ENCODE data around the gene NEDD4L.
"Not testable (repeated sequence)": the region's sequence is repeated elsewhere in the genome, so short reads cannot be mapped to it uniquely, and the experiment has no call there.

The NEDD4L gene

GRCh38 chr18:58412844-58413666, 369.0 kb downstream of the NEDD4L start:
- DNase-seq (ENCODE audit: extremely low spot score, insufficient read length, low read depth) = no peak
- FAIRE-seq = no peak

GRCh38 chr18:58413667-58414628, 369.9 kb downstream of the NEDD4L start:
- no peak for FAIRE-seq
- no peak for DNase-seq (ENCODE audit: extremely low spot score, insufficient read length, low read depth)

GRCh38 chr18:58416014-58416703, 372.1 kb downstream of the NEDD4L start:
- FAIRE-seq (no peak), DNase-seq (ENCODE audit: extremely low spot score, insufficient read length, low read depth) (no peak)

- no peak for FAIRE-seq
- no peak for DNase-seq (ENCODE audit: extremely low spot score, insufficient read length, low read depth)
Measured at GRCh38 chr18:58416704-58417683, 373.0 kb downstream of the NEDD4L start.

- FAIRE-seq (no peak), DNase-seq (ENCODE audit: extremely low spot score, insufficient read length, low read depth) (no peak)
Measured at GRCh38 chr18:58417752-58418151, 373.7 kb downstream of the NEDD4L start.

- no peak for DNase-seq (ENCODE audit: extremely low spot score, insufficient read length, low read depth)
- FAIRE-seq = no peak
Measured at GRCh38 chr18:58418361-58418760, 374.3 kb downstream of the NEDD4L start.

- FAIRE-seq (no peak), DNase-seq (ENCODE audit: extremely low spot score, insufficient read length, low read depth) (no peak)
Measured at GRCh38 chr18:58419587-58420199, 375.7 kb downstream of the NEDD4L start.

GRCh38 chr18:58426611-58427010, 382.6 kb downstream of the NEDD4L start:
- FAIRE-seq (no peak), DNase-seq (ENCODE audit: extremely low spot score, insufficient read length, low read depth) (no peak)

- DNase-seq (ENCODE audit: extremely low spot score, insufficient read length, low read depth) (no peak), FAIRE-seq (no peak)
Measured at GRCh38 chr18:58427321-58427720, 383.3 kb downstream of the NEDD4L start.

GRCh38 chr18:58429442-58429841, 385.4 kb downstream of the NEDD4L start:
- FAIRE-seq = no peak
- DNase-seq (ENCODE audit: extremely low spot score, insufficient read length, low read depth) = no peak

- no peak for DNase-seq (ENCODE audit: extremely low spot score, insufficient read length, low read depth)
- FAIRE-seq = no peak
Measured at GRCh38 chr18:58431215-58431614, 387.2 kb downstream of the NEDD4L start.

GRCh38 chr18:58432050-58432727, 388.2 kb downstream of the NEDD4L start:
- no peak for DNase-seq (ENCODE audit: extremely low spot score, insufficient read length, low read depth)
- no peak for FAIRE-seq

GRCh38 chr18:58435221-58436005, 391.4 kb downstream of the NEDD4L start:
- DNase-seq (ENCODE audit: extremely low spot score, insufficient read length, low read depth) = not testable (repeated sequence)

GRCh38 chr18:58438161-58438957, 394.3 kb downstream of the NEDD4L start:
- DNase-seq (ENCODE audit: extremely low spot score, insufficient read length, low read depth) = no peak
- FAIRE-seq = no peak

More at GRCh38 chr18:58435221-58436005, 391.4 kb downstream of the NEDD4L start:
- not testable (repeated sequence) for FAIRE-seq

- peak; percentile 65 for FAIRE-seq
Measured at GRCh38 chr18:58438958-58439300, 394.9 kb downstream of the NEDD4L start.

GRCh38 chr18:58443671-58444070, 399.6 kb downstream of the NEDD4L start:
- DNase-seq (ENCODE audit: extremely low spot score, insufficient read length, low read depth) (no peak), FAIRE-seq (no peak)

More at GRCh38 chr18:58438958-58439300, 394.9 kb downstream of the NEDD4L start:
- no peak for DNase-seq (ENCODE audit: extremely low spot score, insufficient read length, low read depth)
